Nephron (organoid): ENCODE results near the gene PLEKHA8.

Source experiments
- H3K27ac Mint-ChIP-seq, 3 experiments: 2 replicates each; pipeline ENCODE4 v1.8.0; 2020; ENCODE audit warnings: mixed read lengths in 3 of 3, mild to moderate bottlenecking in 2 of 3, moderate library complexity in 1 of 3
- H3K27me3 Mint-ChIP-seq: 2 replicates; pipeline ENCODE4 v1.8.0; 2021; ENCODE audit warnings: low read depth, mild to moderate bottlenecking, moderate library complexity, mixed read lengths
- H3K36me3 Mint-ChIP-seq: 2 replicates; pipeline ENCODE4 v1.8.0; 2020; ENCODE audit warnings: low read depth, mixed read lengths
- H3K4me1 Mint-ChIP-seq: 2 replicates; pipeline ENCODE4 v1.8.0; 2020; ENCODE audit warnings: mixed read lengths
- H3K4me3 Mint-ChIP-seq, 3 experiments: 2 replicates each; pipeline ENCODE4 v1.8.0; 2020; ENCODE audit warnings: mild to moderate bottlenecking in 3 of 3, mixed read lengths in 3 of 3, moderate library complexity in 2 of 3
- H3K9me3 Mint-ChIP-seq: 2 replicates; pipeline ENCODE4 v1.8.0; 2020; ENCODE audit warnings: mixed read lengths
- CTCF ChIP-seq, 3 experiments: fragments of 200-600 bp; sonication (generic); IDR thresholded peaks; one replicate each; pipeline ENCODE4 v1.5.0; 2021; ENCODE audit warnings: antibody characterized with exemption in 3 of 3; ENCODE audit not compliant: unreplicated experiment in 3 of 3

The PLEKHA8 gene

DNA sequence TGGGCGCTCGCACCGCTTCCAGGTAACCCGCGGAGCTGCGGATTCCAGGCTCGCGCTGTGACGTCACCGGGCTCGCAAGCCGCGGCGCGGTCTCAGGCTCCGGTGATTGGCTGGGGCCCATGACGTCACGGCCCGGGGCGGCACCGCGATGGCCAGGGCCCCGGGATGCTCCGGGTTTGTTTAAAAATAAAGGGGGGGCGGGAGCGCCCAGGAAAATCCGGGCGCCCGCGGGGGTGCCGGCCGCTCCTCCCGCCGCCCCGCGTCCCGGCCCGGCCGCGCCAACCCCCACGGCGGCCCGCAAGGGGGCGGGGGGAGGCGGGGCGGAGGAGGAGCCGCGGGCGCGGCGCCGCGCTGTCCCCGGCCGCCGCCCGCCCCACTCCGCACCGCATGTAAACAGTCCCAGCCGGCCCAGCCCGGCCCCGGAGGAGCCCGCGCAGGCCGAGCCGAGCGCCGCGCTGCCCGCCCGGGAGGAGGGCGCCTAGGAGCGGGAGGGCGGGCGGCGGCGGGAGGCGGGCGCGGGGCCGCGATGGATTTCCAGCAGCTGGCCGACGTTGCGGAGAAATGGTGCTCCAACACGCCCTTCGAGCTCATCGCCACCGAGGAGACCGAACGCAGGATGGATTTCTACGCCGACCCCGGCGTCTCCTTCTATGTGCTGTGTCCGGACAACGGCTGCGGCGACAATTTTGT lies 106.5 kb downstream of the PLEKHA8 start, which contains the start of gene MTURN:
Gene MTURN (plus strand): TSS at position 376 of the 690 bp plus-strand sequence. CDS start 151 bp downstream, at position 527.
- H3K27me3 Mint-ChIP-seq = peaks cover 3% of the 10 kb centered on the region
- H3K9me3 Mint-ChIP-seq = no peaks in the 10 kb centered on the region
- peak within 1 kb of the TSS; percentile 92 to 99 (median 99) for H3K4me3 Mint-ChIP-seq
- H3K4me1 Mint-ChIP-seq = peaks cover 16% of the 10 kb centered on the region
- no peak for TF ChIP-seq CTCF (IDR thresholded peaks at IDR 0.05; ENCODE audit: unreplicated experiment in 3 of 3)
- peak within 1 kb of the TSS; percentile 60 to 84 (median 77) for H3K27ac Mint-ChIP-seq
- no peaks in the 10 kb centered on the region for H3K36me3 Mint-ChIP-seq

GRCh38 chr7:30135301-30136116 lies 107.3 kb downstream of the PLEKHA8 start:
- Mint-ChIP-seq H3K4me3 (peak overlapping the region; percentile 87 to 99 (median 99)), H3K27ac (peak overlapping the region; percentile 60 to 84 (median 77)), H3K27me3 (peaks cover 3% of the 10 kb centered on the region), H3K9me3 (no peaks in the 10 kb centered on the region), H3K36me3 (no peaks in the 10 kb centered on the region), H3K4me1 (peaks cover 19% of the 10 kb centered on the region)
- TF ChIP-seq CTCF (IDR thresholded peaks at IDR 0.05; ENCODE audit: unreplicated experiment in 3 of 3) = no peak

- H3K36me3 Mint-ChIP-seq = no peaks in the 10 kb centered on the region
- H3K4me3 Mint-ChIP-seq = peak overlapping the region; percentile 87 to 99 (median 99)
- peaks cover 21% of the 10 kb centered on the region for H3K4me1 Mint-ChIP-seq
- peak overlapping the region; percentile 60 to 84 (median 77) for H3K27ac Mint-ChIP-seq
- no peaks in the 10 kb centered on the region for H3K9me3 Mint-ChIP-seq
- TF ChIP-seq CTCF (IDR thresholded peaks at IDR 0.05; ENCODE audit: unreplicated experiment in 3 of 3) = no peak
- peaks cover 3% of the 10 kb centered on the region for H3K27me3 Mint-ChIP-seq
These were observed 108.0 kb downstream of the PLEKHA8 start for GRCh38 chr7:30136117-30136731.

DNA sequence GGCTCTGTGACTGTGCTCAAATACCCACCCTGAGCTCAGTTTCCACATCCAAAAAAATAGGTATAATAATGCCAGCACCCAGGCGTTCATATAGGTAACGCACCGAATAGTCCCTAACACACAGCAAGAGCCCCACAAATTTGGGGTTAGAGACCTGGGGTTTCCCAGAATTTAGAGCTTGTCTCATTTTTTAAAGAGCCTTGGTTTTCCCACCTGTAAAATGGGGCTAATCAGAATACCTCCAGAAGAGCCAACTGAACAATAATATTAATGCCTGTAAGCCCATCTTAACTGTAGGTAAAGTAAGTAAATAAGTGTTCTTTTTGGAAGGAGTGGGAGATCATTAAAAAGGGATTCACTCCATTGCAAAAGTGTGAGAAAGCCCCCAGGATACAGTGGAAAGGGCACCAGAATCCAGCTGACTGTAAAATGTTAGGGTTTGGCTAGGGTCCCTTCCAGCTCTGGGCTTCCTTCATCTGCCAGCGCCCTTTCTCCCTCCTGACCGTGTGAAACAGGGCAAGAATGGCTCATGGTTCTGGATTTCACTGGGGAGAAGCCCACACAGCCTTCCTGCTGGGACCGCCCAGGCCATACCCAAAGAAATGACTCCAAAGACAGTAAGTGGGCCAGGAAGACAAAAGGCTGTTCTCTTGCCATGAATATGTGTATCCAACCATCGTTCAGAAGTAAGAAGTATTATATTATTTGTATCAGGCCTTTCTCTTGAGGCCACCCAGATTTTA lies 108.7 kb downstream of the PLEKHA8 start:
- H3K9me3 Mint-ChIP-seq = no peaks in the 10 kb centered on the region
- peaks cover 3% of the 10 kb centered on the region for H3K27me3 Mint-ChIP-seq
- no peaks in the 10 kb centered on the region for H3K36me3 Mint-ChIP-seq
- no peak overlapping the region for H3K27ac Mint-ChIP-seq
- peaks cover 21% of the 10 kb centered on the region for H3K4me1 Mint-ChIP-seq
- TF ChIP-seq CTCF (IDR thresholded peaks at IDR 0.05; ENCODE audit: unreplicated experiment in 3 of 3) = no peak
- peak overlapping the region; percentile 87 to 99 (median 99) for H3K4me3 Mint-ChIP-seq

DNA sequence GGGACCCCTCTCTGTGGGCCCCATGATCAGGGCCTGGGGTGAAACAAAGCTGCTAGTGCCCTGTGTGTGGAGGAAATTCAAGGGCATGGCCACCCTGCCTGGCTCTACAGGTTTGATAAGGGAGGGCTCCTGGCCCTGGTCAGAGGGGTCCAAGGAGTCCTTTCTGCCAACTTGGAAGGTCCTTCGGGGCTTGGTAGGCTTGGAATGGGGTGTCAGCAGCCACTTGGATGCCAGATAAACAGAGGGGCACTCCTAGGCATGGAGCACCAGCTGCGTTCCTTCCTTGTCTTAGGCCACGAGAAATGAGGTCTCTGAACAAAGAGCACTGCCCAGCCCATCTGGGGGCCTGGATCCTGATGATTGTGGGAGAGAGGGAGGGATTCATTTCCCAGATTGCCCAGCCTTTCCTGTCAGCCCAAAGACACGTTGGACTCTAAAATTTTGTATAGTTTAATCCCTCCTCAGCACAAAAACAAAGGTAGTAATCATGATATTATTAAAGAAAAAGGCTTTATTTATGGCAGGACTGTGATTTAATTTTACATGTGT lies 111.7 kb downstream of the PLEKHA8 start:
- H3K9me3 Mint-ChIP-seq = no peaks in the 10 kb centered on the region
- H3K36me3 Mint-ChIP-seq = no peaks in the 10 kb centered on the region
- peak overlapping the region in 1 of 3 experiments; percentile 6 for H3K4me3 Mint-ChIP-seq
- H3K27ac Mint-ChIP-seq = peak overlapping the region in 1 of 3 experiments; percentile 71
- TF ChIP-seq CTCF (IDR thresholded peaks at IDR 0.05; ENCODE audit: unreplicated experiment in 3 of 3) = no peak
- peaks cover 37% of the 10 kb centered on the region for H3K4me1 Mint-ChIP-seq
- H3K27me3 Mint-ChIP-seq = no peaks in the 10 kb centered on the region
